Retinal pigment epithelial cell (primary cell): ENCODE data around the gene DUSP22.
"Not testable (repeated sequence)": the region's sequence is repeated elsewhere in the genome, so short reads cannot be mapped to it uniquely, and the experiment has no call there.

Experiments
- DNase-seq: peaks from one replicate; pipeline ENCODE4 v3.0.0-alpha.2; 2010; ENCODE audit warnings: low read depth
- H3K4me3 ChIP-seq: 2 replicates; pipeline ENCODE4 v1.5.1; 2011; ENCODE audit warnings: mild to moderate bottlenecking, low read length, control low read depth, moderate library complexity
- TF ChIP-seq, protein P1 (sequence below): conservative IDR thresholded peaks from 2 replicates; pipeline ENCODE4 v1.5.1; 2011; ENCODE audit warnings: low read depth, low read length, control low read depth, inconsistent platforms

Gene DUSP22

DNA sequence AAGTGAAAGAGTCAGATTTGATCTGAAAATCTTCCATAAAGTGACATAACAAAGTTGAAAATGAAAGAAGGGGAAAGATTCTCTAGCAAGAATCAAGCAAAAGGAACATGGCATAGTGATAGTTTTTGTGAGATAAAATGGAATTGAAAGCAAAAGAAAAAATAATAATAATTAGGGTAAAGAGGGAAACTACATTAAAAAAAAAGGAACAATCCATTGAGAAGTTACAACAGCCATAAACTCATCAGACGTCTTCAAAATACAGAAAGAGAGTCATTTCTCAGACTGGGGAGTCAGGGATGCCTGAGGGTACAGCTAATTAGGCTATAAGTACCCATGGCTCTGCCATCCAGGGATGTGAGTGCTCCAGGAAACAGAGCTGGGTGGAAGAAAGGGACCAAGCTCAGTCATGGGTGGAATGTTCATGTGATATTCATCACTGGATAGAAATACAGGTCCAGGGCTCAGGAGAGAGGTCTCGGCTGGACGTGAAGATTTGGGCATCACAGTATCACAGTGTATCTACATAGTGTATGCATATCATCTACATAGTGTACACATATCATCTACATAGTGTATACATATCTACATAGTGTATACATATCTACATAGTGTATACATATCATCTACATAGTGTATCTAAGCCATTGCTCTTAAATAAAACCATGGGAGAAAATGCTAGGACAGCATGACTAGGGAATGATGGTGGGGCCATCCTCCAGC is 29.4 kb downstream of the DUSP22 start:
- no peak overlapping the region for H3K4me3 ChIP-seq
- TF ChIP-seq, protein P1, sequence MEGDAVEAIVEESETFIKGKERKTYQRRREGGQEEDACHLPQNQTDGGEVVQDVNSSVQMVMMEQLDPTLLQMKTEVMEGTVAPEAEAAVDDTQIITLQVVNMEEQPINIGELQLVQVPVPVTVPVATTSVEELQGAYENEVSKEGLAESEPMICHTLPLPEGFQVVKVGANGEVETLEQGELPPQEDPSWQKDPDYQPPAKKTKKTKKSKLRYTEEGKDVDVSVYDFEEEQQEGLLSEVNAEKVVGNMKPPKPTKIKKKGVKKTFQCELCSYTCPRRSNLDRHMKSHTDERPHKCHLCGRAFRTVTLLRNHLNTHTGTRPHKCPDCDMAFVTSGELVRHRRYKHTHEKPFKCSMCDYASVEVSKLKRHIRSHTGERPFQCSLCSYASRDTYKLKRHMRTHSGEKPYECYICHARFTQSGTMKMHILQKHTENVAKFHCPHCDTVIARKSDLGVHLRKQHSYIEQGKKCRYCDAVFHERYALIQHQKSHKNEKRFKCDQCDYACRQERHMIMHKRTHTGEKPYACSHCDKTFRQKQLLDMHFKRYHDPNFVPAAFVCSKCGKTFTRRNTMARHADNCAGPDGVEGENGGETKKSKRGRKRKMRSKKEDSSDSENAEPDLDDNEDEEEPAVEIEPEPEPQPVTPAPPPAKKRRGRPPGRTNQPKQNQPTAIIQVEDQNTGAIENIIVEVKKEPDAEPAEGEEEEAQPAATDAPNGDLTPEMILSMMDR: no peak
- no peak for DNase-seq

DNA sequence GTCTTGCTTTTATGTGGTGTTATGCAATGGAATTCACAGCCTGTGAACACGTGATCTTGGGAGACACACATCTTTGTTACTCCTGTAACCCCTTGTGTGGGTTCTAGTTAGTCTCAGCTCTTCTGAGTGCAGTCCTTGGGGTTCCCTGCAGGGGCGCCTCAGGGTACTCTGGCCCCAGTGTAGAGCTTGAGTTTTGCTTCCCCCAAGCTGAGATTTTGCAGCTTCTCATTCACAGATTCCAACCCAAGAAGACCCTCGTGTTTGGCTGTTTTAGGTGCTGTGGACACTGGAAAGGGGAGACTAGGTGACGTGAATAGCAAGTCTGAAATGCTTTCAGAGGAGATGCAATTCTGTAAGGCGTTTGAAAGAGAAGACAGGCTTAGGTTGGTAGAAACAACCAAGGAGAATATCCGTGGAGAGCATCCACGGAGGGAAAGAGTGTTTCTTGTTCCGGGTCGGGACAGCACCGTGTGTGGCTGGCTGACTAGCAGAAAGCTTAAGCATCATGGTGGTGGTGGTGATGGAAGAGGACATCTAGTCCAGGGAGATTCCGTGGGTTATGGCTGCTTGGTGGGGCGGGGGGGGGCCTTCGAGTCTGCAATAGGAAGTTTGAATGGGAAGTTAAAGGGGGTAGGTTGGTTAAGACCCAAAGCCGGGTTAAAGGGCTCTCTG is 30.1 kb downstream of the DUSP22 start:
- no peak for DNase-seq
- no peak overlapping the region for H3K4me3 ChIP-seq
- TF ChIP-seq, protein P1: no peak

DNA sequence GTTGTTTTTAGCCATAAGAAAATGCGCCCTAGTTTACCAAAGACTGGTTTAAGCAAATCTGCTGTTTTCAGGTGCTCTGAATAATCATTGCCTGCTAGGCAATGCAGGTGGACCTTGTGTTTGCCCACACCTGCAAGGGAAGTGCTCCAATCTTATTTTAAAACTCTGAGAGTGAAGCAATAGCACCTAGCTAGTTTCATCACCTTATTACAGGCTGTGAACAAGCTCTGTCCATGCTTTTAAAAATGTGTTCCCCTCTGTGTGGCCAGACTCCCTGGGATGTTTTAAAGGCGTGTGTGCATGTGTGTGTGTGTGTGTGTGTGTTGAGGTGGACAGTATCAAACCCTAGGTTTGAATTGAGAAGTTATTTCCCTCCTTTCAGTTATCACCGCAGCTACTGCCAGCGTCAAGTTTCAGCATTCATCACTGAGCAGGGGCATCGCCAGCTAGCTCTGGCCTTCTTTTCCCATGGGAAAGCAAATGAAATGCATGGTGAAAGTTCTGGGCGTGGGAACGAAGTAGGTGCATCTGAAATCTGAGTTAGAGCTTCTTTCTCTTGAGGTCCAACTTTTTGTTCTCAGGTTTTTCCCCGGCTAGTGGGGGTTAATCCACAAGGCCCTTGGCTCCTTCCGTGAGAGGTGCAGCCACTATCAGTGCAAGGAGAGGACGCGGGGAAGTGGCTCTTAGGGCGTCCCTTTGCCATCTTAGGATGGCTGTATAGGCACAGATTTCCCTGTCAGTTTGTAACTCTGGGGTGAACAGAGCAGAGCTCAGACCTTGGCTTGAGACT is 30.8 kb downstream of the DUSP22 start:
- TF ChIP-seq, protein P1: no peak
- no peak overlapping the region for H3K4me3 ChIP-seq

DNA sequence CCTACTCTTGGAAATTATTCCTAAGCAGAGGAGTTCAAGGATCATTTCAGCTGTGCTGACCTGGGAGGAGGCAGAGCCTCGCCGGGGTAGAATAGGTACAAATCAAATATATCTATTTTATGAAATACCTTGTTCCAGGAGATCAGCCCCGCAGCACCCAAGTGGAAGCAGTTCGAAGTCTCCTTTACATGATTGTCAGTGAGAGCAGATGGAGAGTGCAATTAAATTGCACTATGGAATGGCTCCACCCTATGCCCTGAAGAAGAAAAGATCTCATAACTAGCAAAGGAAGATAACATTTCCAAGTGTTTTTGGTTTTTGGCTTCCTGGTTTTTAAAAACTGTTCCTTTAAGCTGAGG is 31.4 kb downstream of the DUSP22 start:
- no peak overlapping the region for H3K4me3 ChIP-seq
- DNase-seq: no peak
- TF ChIP-seq, protein P1: no peak

More for the DNA sequence above, 30.8 kb downstream of the DUSP22 start:
- no peak for DNase-seq

DNA sequence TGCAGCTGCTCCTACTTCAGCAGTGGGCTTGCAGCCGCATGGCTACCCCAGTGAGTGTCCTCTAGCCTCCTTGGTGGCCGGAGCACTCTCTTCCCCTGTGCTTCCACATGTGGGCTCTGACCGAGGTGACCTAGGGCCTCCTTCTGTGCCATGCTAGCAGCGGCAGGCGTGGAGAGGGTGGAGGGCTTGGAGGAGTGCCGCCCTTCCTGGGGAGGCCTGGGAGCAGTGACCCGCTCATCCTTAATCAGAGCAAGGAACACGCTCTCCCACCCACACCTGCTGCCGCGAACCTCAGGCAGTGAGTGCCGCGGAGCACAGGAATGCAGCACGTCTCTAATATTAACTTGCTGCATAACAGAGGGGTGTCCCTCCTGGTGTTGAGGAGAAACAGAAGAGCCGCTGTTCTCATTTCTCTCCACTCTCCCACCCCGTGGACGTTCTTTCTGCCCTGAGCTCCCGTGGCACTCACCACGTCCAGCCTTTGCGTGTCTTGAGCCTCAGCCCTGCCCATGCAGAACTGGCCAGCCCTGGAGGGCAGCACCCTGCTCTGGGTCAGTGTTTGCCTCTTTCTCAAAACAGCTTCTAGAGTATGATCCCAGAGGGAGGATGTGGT is 31.9 kb downstream of the DUSP22 start:
- TF ChIP-seq, protein P1: no peak
- no peak for DNase-seq
- no peak overlapping the region for H3K4me3 ChIP-seq

DNA sequence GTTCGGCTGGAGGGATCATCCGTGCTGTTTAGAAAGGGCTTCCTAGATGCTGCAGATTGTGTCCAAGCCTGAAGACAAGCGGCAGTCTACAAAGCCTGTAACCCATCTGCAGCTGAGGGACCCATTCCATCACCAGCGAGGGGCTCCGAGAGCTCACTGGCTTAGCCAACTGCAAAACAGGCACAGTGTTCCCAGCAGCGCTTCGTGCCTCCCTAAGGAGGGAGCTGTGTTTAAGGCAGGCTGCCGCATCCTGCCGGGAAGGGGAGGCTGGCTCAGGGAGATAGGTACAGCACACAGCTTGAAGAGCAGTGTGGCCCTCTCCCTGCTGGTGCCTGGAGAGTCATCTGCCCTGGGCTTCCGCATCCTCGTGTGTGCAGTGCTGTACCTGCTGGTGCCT is 32.4 kb downstream of the DUSP22 start:
- no peak overlapping the region for H3K4me3 ChIP-seq
- TF ChIP-seq, protein P1: no peak
- DNase-seq: no peak

DNA sequence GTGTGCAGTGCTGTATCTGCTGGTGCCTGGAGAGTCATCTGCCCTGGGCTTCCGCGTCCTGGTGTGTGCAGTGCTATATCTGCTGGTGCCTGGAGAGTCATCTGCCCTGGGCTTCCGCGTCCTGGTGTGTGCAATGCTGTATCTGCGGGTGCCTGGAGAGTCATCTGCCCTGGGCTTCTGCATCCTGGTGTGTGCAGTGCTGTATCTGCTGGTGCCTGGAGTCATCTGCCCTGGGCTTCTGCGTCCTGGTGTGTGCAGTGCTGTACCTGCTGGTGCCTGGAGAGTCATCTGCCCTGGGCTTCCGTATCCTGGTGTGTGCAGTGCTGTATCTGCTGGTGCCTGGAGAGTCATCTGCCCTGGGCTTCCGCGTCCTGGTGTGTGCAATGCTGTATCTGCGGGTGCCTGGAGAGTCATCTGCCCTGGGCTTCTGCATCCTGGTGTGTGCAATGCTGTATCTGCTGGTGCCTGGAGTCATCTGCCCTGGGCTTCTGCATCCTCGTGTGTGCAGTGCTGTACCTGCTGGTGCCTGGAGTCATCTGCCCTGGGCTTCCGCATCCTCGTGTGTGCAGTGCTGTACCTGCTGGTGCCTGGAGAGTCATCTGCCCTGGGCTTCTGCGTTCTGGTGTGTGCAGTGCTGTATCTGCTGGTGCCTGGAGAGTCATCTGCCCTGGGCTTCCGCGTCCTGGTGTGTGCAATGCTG is 33.0 kb downstream of the DUSP22 start:
- H3K4me3 ChIP-seq, DNase-seq: not testable (repeated sequence)

DNA sequence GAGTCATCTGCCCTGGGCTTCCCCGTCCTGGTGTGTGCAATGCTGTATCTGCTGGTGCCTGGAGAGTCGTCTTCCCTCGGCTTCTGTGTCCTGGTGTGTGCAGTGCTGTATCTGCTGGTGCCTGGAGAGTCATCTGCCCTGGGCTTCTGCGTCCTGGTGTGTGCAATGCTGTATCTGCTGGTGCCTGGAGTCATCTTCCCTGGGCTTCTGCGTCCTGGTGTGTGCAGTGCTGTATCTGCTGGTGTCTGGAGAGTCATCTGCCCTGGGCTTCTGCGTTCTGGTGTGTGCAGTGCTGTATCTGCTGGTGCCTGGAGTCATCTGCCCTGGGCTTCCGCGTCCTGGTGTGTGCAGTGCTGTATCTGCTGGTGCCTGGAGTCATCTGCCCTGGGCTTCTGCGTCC is 33.8 kb downstream of the DUSP22 start:
- not testable (repeated sequence) for DNase-seq, H3K4me3 ChIP-seq
